OCI-LY1 (cell line): ENCODE measurements around the gene NOTCH2.

ENCODE experiments used
- H2AFZ ChIP-seq: fragments of 200-600 bp; sonication (generic), shearing (Covaris generic); 2 replicates; pipeline ENCODE4 v1.6.0; 2014; ENCODE audit warnings: antibody characterized with exemption, mild to moderate bottlenecking, low read length
- H3F3A ChIP-seq: fragments of 200-600 bp; sonication (generic), shearing (Covaris generic); 2 replicates; pipeline ENCODE4 v1.6.0; 2014; ENCODE audit warnings: mild to moderate bottlenecking, antibody characterized with exemption, low read length, moderate library complexity; ENCODE audit not compliant: insufficient read depth
- H3K27ac ChIP-seq: fragments of 200-600 bp; sonication (generic); 2 replicates; pipeline ENCODE4 v1.5.1; 2014; ENCODE audit warnings: low read length, mixed run types, mild to moderate bottlenecking, low read depth; ENCODE audit not compliant: poor library complexity, severe bottlenecking
- H3K27me3 ChIP-seq: fragments of 200-600 bp; sonication (generic); 2 replicates; pipeline ENCODE4 v1.6.0; 2014; ENCODE audit warnings: antibody characterized with exemption, mild to moderate bottlenecking, low read length, moderate library complexity; ENCODE audit not compliant: insufficient read depth
- H3K36me3 ChIP-seq: fragments of 200-600 bp; sonication (generic); 2 replicates; pipeline ENCODE4 v1.6.1; 2014; ENCODE audit warnings: mild to moderate bottlenecking, antibody characterized with exemption, low read length, moderate library complexity, mixed read lengths; ENCODE audit not compliant: insufficient read depth
- H3K4me1 ChIP-seq: fragments of 200-600 bp; sonication (generic); 2 replicates; pipeline ENCODE4 v1.5.1; 2014; ENCODE audit warnings: mild to moderate bottlenecking, low read length, moderate library complexity; ENCODE audit not compliant: insufficient read depth, severe bottlenecking
- H3K4me2 ChIP-seq: fragments of 200-600 bp; sonication (generic), shearing (Covaris generic); 2 replicates; pipeline ENCODE4 v1.6.1; 2014; ENCODE audit warnings: low read length
- H3K4me3 ChIP-seq: fragments of 200-600 bp; sonication (generic); 2 replicates; pipeline ENCODE4 v1.5.1; 2014; ENCODE audit warnings: low read length, low read depth, mild to moderate bottlenecking, mixed read lengths; ENCODE audit not compliant: poor library complexity, severe bottlenecking
- H3K79me2 ChIP-seq: fragments of 200-600 bp; shearing (Covaris generic); 2 replicates; pipeline ENCODE4 v1.6.1; 2016; ENCODE audit warnings: mixed run types, low read length, mixed read lengths; ENCODE audit not compliant: insufficient read depth
- H3K9ac ChIP-seq: fragments of 200-600 bp; sonication (generic), shearing (Covaris generic); 2 replicates; pipeline ENCODE4 v1.6.1; 2014; ENCODE audit warnings: mild to moderate bottlenecking, low read length, mixed read lengths
- H3K9me2 ChIP-seq: fragments of 200-600 bp; sonication (generic), shearing (Covaris generic); 2 replicates; pipeline ENCODE4 v1.6.1; 2014; ENCODE audit warnings: low read depth, mild to moderate bottlenecking, low read length, mixed read lengths
- H3K9me3 ChIP-seq: fragments of 200-600 bp; shearing (Covaris generic); 2 replicates; pipeline ENCODE4 v1.6.1; 2014; ENCODE audit warnings: low read length, mixed read lengths
- H4K20me1 ChIP-seq: fragments of 200-600 bp; sonication (generic), shearing (Covaris generic); 2 replicates; pipeline ENCODE4 v1.6.0; 2016; ENCODE audit warnings: mild to moderate bottlenecking, low read length; ENCODE audit not compliant: insufficient read depth
- TF ChIP-seq, protein P1 (sequence below): fragments of 200-600 bp; sonication (generic), shearing (Covaris generic); IDR thresholded peaks from 2 replicates; pipeline ENCODE4 v1.5.1; 2017; ENCODE audit warnings: mild to moderate bottlenecking, antibody characterized with exemption, low read length, moderate library complexity, mixed read lengths

Gene NOTCH2

GRCh38 chr1:119862276-119862675 is 207.2 kb downstream of the NOTCH2 start:
- Histone ChIP-seq H3K9ac (no peak overlapping the region), H3K9me3 (no peaks in the 10 kb centered on the region), H3K9me2 (no peaks in the 10 kb centered on the region), H2AFZ (no peak overlapping the region), H3K4me1 (no peaks in the 10 kb centered on the region), H3K4me2 (no peak overlapping the region), H3F3A (no peaks in the 10 kb centered on the region), H3K36me3 (no peaks in the 10 kb centered on the region), H4K20me1 (no peaks in the 10 kb centered on the region), H3K27me3 (no peaks in the 10 kb centered on the region), H3K79me2 (no peaks in the 10 kb centered on the region), H3K4me3 (no peak overlapping the region), H3K27ac (no peak overlapping the region)
- TF ChIP-seq, protein P1, sequence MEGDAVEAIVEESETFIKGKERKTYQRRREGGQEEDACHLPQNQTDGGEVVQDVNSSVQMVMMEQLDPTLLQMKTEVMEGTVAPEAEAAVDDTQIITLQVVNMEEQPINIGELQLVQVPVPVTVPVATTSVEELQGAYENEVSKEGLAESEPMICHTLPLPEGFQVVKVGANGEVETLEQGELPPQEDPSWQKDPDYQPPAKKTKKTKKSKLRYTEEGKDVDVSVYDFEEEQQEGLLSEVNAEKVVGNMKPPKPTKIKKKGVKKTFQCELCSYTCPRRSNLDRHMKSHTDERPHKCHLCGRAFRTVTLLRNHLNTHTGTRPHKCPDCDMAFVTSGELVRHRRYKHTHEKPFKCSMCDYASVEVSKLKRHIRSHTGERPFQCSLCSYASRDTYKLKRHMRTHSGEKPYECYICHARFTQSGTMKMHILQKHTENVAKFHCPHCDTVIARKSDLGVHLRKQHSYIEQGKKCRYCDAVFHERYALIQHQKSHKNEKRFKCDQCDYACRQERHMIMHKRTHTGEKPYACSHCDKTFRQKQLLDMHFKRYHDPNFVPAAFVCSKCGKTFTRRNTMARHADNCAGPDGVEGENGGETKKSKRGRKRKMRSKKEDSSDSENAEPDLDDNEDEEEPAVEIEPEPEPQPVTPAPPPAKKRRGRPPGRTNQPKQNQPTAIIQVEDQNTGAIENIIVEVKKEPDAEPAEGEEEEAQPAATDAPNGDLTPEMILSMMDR: no peak
